HK-2 (cell line): ENCODE measurements around the gene SPATA24.
"Not testable (repeated sequence)": the region's sequence is repeated elsewhere in the genome, so short reads cannot be mapped to it uniquely, and the experiment has no call there.

ENCODE experiments used
- DNase-seq: peaks from one replicate; pipeline ENCODE4 v3.0.0-alpha.2; 2018; ENCODE audit not compliant: unreplicated experiment

Gene SPATA24

GRCh38 chr5:139417214-139417613 is 13.3 kb upstream of the SPATA24 start:
- DNase-seq, result no peak

GRCh38 chr5:139416651-139417050 is 12.8 kb upstream of the SPATA24 start:
- no peak for DNase-seq

DNA sequence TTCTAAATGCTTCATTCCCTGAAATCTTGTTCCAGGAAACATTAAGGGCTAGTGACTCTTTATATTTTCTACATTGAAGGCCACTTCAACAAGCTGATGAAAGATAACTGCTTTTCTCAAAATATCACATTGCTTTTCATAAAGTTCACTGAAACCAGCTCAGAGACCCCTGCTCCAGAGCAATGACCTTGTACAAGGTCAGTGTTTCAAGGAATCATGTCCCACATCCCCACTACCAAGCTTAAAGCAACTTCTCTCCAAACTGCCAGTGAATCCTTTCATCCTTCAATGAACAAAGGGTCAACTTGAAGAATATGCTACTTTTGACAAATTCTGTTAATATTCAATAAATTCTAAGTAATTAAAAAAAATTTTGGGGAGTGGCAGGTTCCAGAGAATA is 12.0 kb upstream of the SPATA24 start:
- no peak for DNase-seq

GRCh38 chr5:139415221-139415861 is 11.5 kb upstream of the SPATA24 start:
- DNase-seq, result no peak

DNA sequence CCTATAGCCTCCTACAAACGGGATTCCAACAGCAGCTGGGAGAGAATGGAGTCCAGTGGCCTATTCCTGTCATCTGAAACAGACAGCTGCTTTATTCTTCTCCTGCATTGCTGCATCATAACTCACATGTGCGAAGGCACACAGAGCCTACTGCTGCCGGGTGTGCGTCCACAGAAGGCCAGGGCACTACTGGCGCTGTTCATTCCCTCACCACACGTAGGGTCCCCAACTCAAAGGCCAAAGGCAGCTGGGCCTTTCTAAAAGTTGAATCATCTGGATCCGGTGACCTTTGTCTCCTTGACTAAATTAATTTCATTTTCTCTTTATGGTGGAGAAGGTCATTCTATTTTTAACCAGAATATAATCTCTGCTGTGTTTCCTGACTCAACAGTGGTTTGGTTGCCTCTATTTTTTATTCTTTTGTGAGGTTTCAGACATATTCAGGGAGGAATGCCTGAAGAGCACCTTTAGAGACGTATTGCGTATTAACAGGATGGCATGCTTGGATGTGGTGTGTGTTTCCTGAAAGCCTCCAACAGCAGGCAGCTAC is 10.8 kb upstream of the SPATA24 start:
- DNase-seq, result no peak

GRCh38 chr5:139413963-139414362 is 10.1 kb upstream of the SPATA24 start:
- DNase-seq, result no peak

DNA sequence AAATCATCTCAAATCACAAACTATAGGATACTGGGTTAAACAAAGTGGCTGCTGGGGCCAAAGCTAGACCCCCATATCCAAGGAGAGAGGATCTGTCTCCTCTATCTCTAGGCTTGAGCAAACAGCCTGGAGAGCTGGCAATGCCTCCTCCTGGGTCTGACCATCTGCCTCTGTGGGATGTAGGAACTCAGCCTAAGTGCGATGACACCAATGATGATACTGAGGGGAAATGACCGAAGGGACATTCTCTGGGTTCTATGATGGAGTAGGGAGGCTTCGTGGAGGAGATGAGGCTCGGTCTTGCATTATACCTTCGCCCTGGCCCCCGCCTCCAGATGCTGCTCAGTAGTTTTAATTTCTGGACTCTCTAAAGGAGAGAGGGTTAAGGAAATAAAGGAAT is 9.3 kb upstream of the SPATA24 start:
- no peak for DNase-seq

DNA sequence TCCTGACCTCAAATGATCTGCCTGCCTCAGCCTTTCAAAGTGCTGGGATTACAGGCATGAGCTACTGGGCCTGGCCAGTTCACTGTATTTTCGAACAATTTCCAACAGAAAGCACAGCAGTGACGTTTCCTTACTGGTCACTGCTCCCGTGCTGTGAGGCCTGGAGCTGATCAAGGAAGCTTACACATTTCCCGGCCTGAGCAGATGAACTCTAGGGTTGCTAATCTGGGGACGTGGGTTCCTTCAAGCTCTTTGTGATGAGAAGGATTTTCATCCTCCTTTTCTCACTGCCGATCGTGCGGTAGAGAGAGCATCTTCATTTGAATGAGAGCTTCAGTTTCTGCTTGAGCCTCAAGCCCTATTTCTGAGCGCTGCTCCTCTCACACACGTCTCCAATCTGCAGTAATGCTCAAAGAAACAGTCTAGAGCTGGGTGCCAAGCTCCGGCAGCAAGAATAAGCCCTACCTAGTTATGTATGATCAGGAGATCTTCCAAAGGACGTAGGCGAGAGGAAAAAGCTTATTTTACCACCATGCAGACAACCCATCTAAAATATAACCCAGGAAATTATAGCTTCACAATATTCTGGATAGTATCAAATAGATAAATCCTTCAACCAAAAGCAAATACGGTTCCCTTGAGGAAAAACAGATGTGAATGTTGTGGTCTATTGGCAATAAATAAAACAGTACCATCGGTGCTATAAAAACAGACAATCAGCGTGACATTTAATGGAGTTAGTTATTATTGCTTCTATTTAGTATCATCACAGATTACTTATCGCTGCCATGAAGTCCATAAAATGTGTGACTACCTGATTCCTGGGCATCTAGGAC is 7.3 kb upstream of the SPATA24 start:
- DNase-seq, result no peak

DNA sequence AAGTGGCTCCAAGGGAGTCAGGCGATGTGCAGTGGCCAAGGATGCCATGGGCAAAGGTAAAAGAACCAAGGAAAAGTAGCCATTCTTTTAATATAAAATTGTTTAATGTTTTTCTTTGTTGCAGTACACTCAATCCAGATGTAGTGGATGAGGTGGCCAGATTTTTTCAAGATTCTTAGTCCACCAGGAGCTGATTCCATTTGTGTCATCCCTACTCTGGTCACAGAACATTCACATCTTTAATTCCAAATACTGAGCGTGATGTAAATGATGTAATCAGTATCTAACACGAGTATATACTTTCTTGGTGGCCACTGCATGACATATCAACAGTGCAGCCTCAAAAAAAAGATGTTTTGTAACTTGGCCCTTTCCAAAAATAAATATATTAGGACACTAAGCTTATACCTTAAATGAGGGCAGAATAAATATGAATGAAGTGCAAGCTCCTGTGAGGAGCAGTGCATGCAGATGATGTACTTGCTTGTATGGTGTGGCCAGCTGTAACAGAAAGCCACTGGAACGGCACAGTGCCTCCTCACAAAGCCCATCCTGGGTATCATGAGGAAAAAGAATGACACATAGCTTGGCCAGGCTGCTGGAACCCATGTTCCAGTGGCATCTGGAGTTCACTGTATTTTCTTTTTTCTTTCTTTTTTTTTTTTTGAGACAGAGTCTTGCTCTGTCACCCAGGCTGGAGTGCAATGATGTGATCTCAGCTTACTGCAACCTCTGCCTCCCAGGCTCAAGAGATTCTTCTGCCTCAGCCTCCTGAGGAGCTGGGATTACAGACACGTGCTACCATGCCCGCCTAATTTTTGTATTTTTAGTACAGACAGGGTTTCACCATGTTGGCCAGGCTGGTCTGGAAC is 6.5 kb upstream of the SPATA24 start:
- no peak for DNase-seq

DNA sequence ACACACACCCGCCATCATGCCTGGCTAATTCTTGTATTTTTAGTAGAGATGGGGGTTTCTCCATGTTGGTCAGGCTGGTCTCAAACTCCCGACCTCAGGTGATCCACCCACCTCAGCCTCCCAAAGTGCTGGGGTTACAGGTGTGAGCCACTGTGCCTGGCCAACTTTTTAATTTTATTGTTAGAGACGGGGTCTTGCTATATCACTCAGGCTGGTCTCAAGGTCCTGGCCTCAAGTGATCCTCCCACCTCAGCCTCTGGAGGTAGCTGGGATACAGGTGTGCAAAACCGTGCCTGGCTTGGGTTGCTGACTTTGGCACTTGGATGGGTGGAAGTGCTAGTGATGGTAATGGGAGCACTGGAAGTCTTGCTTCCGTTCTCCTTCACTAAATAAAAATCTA is 5.2 kb upstream of the SPATA24 start:
- DNase-seq, result not testable (repeated sequence)

DNA sequence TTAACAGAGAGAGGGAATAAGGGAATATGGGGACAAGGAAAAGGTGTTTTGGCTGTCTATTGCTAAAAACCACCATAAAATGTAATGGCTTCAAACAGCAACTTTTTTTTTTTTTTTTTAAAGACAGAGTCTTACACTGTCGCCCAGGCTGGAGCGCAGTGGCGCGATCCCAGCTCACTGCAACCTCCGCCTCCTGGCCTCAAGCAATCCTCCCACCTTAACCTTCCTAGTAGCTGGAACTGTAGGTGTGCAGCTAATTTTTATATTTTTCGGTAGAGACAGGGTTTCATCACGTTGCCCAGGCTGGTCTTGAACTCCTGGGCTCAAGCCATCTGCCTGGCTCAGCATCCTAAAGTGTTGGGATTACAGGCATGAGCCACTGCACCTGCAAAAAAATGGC is 4.3 kb upstream of the SPATA24 start:
- DNase-seq, result no peak

DNA sequence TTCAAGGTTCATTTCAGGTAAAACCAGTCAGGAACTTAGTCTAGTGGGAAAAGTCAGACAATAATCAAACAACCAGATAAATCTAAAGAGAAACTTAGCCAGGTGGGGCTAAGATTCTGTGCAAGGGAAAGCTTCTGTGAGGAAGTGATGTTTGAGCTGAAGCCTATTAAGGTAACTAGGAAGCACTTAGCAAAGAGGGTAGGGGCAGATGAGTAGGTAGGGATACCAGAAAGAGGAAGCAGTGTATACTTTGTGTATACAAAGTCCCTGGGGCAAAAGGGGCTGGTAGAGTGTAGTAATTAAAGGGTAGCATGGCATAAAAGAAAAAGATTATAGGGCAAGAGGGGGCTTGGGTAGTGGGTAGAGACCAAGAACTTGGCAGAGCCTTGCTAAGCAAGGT is 3.6 kb upstream of the SPATA24 start:
- no peak for DNase-seq

GRCh38 chr5:139406963-139407362 is 3.1 kb upstream of the SPATA24 start:
- no peak for DNase-seq

- DNase-seq, result no peak
Observed at GRCh38 chr5:139404484-139404840, 573 bp upstream of the SPATA24 start.

DNA sequence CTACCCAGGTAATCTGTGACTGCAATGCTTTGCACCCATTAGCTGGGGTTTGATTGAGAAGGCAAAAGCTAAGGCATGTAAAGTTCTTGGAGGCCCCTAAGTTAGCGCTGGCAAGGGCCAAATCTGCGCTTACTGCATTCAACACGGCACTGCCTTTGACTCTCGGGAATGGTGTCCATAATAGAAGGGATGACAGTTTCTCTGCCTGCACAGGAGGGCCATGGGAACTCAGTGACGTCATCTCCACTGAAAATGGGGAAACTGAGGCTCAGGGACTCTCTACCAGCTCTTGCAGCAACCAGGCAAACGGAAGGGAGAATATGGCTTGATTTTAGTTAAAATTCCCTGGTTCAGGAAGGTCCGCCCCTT is 487 bp downstream of the SPATA24 start:
- DNase-seq, result no peak

DNA sequence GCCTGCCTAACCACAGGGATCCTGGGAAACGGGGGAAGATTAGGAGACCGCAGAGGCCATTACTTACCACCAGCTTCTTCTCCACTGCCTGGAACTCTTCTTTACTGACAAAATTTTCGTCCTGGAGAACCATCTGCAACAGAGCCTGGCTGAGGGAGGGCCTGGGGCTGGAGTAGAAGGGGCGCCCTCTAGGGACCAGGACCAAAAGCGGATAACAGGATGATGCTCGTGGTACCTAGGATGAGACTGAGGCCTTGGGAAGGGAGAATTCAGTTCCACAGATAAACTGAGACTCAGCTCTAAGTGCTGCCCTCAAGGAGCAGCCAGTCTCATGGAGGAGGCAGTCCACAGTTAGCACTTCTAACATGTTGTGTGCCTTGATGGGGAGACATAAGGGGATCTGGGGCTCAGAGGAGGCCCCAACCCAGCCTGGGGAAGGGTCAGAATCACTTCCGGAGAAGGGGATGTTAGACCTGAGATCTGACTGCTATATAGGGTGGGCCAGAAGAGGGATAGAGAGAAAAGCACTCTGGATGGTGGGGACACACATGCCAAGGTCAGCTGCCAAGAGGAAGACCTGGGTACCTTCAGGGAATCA is 1.2 kb downstream of the SPATA24 start:
- no peak for DNase-seq

DNA sequence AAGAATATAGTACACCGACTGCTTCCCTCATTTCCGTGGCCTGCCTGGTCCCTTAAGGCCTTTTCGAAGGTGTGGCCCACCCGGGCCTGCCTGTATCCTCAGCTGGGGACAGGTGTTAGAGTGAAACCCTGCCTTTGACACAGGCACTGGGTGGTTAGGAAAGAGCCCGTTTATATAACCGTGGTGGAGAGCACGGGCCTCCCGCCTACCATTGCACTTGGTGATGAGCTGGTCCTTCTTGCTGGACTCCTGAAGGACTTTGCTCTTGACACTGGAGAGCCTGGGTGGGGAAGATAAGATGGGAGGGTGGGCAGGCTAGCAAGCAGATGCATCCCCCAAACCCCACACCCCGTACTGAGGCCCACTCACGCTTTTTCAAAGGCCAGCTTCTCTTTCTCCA is 2.3 kb downstream of the SPATA24 start:
- no peak for DNase-seq

GRCh38 chr5:139399501-139400121 is 4.3 kb downstream of the SPATA24 start:
- DNase-seq, result no peak

DNA sequence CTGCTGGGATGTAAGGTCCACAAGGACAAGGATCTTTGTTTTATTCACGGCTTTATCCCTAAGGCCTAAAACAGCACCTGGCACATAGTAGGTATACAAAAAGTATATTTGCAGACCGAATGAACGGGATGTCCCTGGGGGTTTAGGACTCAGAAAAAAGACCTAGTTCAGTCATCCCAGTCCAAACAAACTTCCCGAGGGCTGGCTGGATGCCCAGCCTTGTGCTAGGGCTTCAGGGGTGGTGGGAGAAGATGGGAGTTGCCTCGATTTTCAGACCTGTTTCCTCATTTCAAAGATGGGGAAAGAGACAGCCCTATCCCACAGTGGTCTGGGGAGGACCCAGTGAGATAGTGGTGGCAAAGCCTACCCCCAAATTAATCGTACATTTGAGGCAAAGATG is 6.0 kb downstream of the SPATA24 start:
- DNase-seq, result no peak

DNA sequence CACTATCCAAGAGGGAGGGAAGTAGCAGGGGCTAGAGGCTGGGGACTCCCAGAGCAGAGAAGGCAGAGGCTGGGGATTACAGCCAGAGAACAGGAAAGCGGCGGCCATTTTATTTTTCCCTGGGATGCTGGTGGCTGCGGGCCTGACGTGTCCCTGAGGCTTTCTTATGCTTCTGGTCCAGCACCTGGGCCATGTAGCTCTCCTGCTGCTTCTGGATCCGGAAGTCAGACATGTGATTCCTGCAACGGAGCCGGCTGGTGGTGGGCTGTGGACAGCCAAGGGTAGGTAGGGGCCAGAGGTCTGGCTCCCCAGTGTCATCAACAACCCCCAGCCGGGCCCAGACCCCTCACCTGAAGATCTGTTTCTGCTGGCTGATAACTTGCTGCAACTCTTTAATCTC is 7.2 kb downstream of the SPATA24 start:
- no peak for DNase-seq

DNA sequence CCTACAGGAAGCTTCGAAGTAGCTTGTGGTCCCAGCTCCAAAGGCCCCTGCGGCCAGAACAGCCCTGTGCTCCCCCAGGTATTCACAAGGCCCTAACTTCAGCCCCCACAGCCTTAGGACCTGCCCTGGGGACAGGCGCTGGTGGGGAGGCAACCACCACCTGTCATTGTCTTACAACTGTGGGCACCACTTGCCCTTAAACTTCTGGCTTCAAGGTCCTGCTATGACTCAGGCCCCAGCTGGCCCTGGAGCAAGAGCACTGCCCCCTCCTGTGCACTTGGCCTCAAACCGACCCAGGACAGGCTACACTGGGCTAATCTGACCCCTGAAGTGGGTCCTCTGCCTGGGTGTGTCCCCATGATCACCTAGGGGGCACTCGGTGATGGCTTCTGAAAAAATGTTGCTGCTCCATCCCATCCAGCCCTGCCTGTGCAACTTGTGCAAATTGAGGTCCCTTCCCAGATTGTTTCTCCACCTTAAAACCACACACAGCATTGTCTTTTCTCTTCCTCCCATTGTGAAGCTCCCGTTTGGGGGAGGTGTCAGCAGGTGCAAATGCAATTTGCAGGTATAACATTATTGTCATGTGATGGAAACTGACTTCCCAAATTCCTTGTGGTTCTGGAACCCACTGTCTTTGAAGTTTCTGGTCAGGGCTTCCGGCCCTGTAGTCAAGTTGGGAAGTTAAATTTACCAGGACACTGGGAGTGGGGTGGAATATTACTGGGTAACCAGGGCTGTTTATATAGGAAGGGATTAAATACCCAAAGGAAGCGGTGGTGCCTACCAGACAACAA is 7.8 kb downstream of the SPATA24 start:
- no peak for DNase-seq
